ENCODE data around the gene C2CD5. TPM values are rescaled to one million over a fixed set of nuclear protein-coding genes. Genes with fewer than 3 reads are reported as not detected.
"Not testable (repeated sequence)": the region's sequence is repeated elsewhere in the genome, so short reads cannot be mapped to it uniquely, and the experiment has no call there.

Gene C2CD5
- total RNA-seq, 1 donor from 2014 or later = 47.1 TPM

DNA sequence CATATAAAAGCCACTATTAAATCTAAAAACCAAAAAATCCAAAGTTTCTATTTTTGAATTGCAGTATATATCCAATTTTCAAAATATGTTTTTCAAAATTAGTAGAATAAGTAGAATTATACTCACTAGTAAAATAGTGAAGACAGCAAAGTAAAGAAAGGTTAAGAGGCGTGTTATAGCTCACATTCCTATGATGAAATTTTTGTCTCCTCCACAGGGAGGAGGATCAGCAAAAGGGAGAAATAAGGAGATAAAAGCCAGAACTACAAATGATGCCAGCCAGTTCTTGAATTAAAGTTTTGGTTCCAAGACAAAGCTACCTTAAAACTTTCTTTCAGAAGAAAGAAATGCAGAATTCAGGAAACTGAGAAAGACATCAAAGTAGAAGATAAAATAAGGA is 50.0 kb downstream of the C2CD5 start:
- no peak for DNase-seq (ENCODE audit: low read depth, low spot score)
- Mint-ChIP-seq H3K4me1 (no peaks in the 10 kb centered on the region), H3K9me3 (no peaks in the 10 kb centered on the region), H3K27me3 (ENCODE audit: low read depth) (no peaks in the 10 kb centered on the region), H3K27ac (ENCODE audit: unreplicated experiment) (no peak overlapping the region), H3K36me3 (ENCODE audit: low read depth) (peaks cover 10% of the 10 kb centered on the region), H3K4me3 (no peak overlapping the region)
- TF ChIP-seq, protein P1, sequence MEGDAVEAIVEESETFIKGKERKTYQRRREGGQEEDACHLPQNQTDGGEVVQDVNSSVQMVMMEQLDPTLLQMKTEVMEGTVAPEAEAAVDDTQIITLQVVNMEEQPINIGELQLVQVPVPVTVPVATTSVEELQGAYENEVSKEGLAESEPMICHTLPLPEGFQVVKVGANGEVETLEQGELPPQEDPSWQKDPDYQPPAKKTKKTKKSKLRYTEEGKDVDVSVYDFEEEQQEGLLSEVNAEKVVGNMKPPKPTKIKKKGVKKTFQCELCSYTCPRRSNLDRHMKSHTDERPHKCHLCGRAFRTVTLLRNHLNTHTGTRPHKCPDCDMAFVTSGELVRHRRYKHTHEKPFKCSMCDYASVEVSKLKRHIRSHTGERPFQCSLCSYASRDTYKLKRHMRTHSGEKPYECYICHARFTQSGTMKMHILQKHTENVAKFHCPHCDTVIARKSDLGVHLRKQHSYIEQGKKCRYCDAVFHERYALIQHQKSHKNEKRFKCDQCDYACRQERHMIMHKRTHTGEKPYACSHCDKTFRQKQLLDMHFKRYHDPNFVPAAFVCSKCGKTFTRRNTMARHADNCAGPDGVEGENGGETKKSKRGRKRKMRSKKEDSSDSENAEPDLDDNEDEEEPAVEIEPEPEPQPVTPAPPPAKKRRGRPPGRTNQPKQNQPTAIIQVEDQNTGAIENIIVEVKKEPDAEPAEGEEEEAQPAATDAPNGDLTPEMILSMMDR (conservative IDR thresholded peaks at IDR 0.05) = peak; percentile 20

DNA sequence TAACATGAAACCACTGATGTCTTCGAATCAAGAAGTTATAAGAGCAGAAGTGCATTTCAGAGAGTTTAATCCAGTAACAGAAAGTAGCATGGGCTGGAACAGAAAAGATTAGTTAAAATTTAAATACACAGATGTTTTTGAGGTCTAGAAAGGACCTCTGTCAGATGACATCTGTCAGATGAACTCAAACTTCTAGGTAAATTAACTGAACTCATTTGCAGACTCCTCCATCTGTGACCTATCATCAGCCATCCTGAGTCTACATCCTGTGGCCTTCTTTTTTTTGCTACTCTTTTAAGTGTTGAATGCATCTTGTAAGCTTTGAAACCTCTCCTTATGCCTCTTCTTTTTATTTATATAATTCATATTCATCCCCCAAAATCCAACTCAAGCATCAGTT is 53.3 kb downstream of the C2CD5 start:
- H3K27ac Mint-ChIP-seq (ENCODE audit: unreplicated experiment) = no peak overlapping the region
- H3K4me3 Mint-ChIP-seq = no peak overlapping the region
- DNase-seq (ENCODE audit: low read depth, low spot score) = no peak
- no peaks in the 10 kb centered on the region for H3K27me3 Mint-ChIP-seq (ENCODE audit: low read depth)
- TF ChIP-seq, protein P1 (conservative IDR thresholded peaks at IDR 0.05) = no peak
- peaks cover 20% of the 10 kb centered on the region for H3K36me3 Mint-ChIP-seq (ENCODE audit: low read depth)
- no peaks in the 10 kb centered on the region for H3K9me3 Mint-ChIP-seq
- H3K4me1 Mint-ChIP-seq = no peaks in the 10 kb centered on the region

DNA sequence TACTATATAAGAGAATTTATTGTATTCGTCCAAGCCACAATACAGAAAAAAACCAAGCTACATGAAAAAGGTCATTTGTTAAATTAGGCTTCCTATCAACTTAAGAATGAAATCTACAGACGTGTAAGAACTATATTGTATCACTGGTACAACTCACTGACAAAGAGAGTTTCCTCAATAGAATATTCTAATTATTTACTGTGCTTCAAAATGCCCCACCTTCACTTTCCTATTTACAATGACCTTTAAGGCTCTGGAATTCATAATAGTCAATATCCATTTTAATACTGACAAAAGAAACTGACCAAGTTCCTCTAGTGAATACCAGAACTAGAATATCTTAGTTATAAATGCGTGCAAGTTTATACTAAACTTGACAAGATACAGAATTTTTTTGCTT is 55.9 kb downstream of the C2CD5 start:
- no peaks in the 10 kb centered on the region for H3K27me3 Mint-ChIP-seq (ENCODE audit: low read depth)
- DNase-seq (ENCODE audit: low read depth, low spot score) = no peak
- no peak overlapping the region for H3K27ac Mint-ChIP-seq (ENCODE audit: unreplicated experiment)
- peaks cover 24% of the 10 kb centered on the region for H3K36me3 Mint-ChIP-seq (ENCODE audit: low read depth)
- no peak overlapping the region for H3K4me3 Mint-ChIP-seq
- TF ChIP-seq, protein P1 (conservative IDR thresholded peaks at IDR 0.05) = no peak
- H3K9me3 Mint-ChIP-seq = no peaks in the 10 kb centered on the region
- H3K4me1 Mint-ChIP-seq = no peaks in the 10 kb centered on the region

DNA sequence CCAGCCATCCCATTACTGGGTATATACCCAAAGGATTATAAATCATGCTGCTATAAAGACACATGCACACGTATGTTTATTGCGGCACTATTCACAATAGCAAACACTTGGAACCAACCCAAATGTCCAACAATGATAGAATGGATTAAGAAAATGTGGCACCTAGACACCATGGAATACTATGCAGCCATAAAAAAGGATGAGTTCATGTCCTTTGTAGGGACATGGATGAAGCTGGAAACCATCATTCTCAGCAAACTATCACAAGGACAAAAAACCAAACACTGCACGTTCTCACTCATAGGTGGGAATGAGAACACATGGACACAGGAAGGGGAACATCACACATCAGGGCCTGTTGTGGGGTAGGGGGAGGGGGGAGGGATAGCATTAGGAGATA is 56.7 kb downstream of the C2CD5 start:
- H3K4me3 Mint-ChIP-seq; H3K27ac Mint-ChIP-seq (ENCODE audit: unreplicated experiment); H3K9me3 Mint-ChIP-seq; H3K27me3 Mint-ChIP-seq (ENCODE audit: low read depth); DNase-seq (ENCODE audit: low read depth, low spot score); H3K4me1 Mint-ChIP-seq: not testable (repeated sequence)
- peaks cover 24% of the 10 kb centered on the region for H3K36me3 Mint-ChIP-seq (ENCODE audit: low read depth)

DNA sequence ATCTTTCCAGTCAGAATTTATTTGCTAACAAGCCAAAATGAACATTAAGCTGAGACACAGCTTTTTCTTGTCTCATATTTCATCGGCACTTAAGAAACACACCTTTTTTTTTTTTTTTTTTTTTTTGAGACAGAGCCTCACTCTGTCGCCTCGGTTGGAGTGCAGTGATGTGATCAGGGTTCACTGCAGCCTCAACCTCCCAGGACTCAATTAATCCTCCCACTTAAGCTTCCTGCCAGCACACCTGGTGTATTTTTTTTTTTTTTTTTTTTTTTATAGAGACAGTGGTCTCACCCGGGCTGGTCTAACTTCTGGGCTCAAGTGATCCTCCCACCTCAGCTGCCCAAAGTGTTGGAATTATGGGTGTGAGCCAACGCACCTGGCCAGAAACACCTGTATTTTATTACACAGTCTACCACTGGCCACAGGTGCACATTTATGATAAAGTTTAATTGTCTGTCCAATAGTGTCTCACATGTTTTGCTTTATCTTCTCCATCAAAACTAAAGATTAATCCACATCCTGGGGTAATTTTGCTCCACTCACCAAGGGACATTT is 62.7 kb downstream of the C2CD5 start:
- TF ChIP-seq, protein P1 (conservative IDR thresholded peaks at IDR 0.05) = no peak
- Mint-ChIP-seq H3K27ac (ENCODE audit: unreplicated experiment) (no peak overlapping the region), H3K36me3 (ENCODE audit: low read depth) (peaks cover 16% of the 10 kb centered on the region), H3K4me3 (no peak overlapping the region), H3K9me3 (no peaks in the 10 kb centered on the region), H3K4me1 (peaks cover 11% of the 10 kb centered on the region), H3K27me3 (ENCODE audit: low read depth) (no peaks in the 10 kb centered on the region)
- no peak for DNase-seq (ENCODE audit: low read depth, low spot score)

DNA sequence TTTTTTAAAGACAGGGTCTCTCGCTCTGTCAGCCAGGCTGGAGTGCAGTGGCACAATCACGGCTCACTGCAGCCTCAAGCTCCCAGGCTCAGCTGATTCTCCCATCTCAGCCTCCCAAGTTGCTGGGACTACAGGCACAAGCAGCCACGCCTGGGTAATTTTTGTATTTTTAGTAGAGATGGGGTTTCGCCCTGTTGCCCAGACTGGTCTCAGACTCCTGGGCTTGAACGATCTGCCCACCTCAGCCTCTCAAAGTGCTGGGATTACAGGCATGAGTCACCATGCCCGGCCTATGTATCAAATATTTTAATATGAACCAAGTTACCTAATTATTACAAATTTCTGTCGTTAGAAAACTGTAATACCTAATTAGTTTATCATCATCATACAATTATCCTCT is 63.5 kb downstream of the C2CD5 start:
- not testable (repeated sequence) for H3K27me3 Mint-ChIP-seq (ENCODE audit: low read depth); H3K4me3 Mint-ChIP-seq

More for the DNA sequence above, 63.5 kb downstream of the C2CD5 start:
- not testable (repeated sequence) for H3K9me3 Mint-ChIP-seq; H3K27ac Mint-ChIP-seq (ENCODE audit: unreplicated experiment); DNase-seq (ENCODE audit: low read depth, low spot score)
- Mint-ChIP-seq H3K4me1 (peaks cover 11% of the 10 kb centered on the region), H3K36me3 (ENCODE audit: low read depth) (peaks cover 16% of the 10 kb centered on the region)

Data from neural crest cell (in vitro differentiated cells).